ENCODE data around the gene PAK6.

PAK6 gene

GRCh38 chr15:40278026-40278425 lies 39.2 kb downstream of the PAK6 start:
- DNase-seq, result no peak

DNA sequence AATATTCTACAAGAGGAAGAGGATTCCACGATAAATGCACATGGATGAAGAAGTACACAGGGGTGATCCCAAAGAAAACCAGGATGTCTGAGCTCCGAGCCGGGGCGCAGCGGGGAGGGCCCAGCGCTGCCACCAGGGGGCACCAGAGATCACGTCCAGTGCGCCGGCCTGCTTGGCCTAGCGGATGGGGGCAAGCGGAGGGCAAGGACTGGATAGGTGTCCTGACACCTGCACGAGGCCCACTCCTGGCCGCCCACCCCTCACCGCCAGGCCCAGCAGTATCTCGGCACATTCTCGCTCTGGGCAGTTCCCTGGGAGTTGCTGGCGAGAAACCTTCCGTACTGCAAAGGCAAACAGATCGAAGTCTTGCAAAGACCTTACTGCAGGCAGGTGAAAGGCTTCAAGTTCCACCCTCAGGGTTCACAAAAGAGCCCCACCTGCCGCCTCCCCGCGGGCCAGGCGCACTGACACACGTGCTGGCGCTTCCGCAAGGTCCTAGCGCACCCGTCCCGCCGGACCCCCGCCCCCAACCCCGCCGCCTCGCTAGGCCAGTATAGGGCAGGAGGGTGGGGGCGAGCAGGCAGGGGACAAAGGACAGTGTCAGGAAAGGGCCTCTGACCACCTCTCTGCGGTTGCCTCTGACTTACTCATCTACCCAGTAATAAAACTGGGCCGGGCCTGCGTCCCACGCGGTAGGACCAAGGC lies 40.7 kb downstream of the PAK6 start:
- peak; percentile 43 for DNase-seq

DNA sequence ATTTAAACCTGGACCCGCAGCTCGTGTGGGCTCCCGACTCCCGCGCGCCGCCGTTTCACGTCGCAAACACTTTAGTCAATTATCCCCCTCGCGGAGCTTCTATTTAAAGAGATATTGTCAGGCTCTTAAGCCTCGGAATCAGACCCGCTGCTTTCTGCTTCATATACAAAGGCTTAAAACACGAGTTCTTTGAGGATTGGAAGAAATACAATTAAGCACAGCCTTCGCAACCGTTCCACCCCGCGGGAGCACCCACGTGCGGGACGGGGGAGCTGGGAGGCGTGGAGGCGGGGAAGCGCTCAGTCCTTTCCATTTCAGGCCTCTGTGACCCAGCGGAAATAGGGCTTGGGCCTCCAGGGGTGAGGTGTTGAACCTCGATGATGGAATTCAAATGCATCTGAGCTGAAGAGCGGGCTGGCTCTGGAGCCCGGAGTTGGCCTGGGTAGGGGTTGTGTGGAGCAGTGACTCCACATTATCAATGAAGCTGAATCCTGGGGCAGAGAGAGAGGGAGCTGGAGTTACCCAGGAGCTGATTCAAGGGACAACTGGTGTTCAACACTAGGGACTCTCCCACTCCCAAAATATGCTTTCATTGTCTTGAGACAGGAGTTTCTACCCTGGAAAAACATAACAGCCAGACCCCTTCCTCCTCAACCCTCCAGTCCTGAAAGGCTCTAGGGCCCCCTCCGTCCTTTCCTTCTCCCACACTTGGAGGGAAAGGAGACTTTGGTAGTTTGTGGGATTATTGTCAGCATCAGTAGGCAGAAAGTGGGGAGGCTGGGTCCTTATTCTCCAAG lies 41.6 kb downstream of the PAK6 start:
- no peak for DNase-seq

DNA sequence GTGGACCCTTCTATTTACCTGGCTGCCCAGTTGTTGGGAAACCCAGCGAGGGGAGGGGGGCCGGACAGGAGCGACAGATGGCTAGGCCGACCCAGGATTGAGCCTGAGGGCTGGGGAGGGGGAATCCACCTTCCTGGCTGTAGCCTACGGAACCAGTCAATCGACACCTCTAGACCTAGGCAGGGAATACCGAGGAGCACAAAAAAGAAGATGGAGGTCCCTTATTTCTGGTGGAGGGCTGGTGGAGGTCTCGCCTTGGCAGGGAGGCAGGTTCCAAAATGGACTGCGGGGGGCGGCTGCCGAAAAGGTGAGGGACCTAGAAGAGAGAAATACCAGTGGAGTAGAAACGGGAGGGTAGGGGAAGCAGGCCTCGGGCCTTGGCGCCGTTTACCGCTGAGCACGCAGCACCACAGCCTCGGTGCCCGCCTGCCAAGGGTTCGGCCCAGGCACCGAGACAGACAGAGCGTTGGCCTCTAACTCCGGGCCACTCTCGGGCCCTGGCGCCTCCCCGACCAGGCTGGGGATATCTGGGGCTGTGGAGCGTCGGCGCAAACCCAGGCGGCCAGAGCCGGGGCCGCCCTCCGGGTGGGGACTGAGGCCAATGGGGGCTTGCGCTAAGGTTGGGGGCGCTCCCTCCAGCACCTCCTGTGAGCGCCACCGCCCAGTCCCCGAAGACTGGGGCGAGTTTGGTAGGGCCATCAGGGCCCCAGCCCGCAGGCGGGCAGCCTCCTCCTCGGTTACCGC lies 42.4 kb downstream of the PAK6 start:
- no peak for DNase-seq

GRCh38 chr15:40281801-40282146 lies 42.9 kb downstream of the PAK6 start:
- no peak for DNase-seq

GRCh38 chr15:40282147-40282868 lies 43.4 kb downstream of the PAK6 start:
- no peak for DNase-seq

DNA sequence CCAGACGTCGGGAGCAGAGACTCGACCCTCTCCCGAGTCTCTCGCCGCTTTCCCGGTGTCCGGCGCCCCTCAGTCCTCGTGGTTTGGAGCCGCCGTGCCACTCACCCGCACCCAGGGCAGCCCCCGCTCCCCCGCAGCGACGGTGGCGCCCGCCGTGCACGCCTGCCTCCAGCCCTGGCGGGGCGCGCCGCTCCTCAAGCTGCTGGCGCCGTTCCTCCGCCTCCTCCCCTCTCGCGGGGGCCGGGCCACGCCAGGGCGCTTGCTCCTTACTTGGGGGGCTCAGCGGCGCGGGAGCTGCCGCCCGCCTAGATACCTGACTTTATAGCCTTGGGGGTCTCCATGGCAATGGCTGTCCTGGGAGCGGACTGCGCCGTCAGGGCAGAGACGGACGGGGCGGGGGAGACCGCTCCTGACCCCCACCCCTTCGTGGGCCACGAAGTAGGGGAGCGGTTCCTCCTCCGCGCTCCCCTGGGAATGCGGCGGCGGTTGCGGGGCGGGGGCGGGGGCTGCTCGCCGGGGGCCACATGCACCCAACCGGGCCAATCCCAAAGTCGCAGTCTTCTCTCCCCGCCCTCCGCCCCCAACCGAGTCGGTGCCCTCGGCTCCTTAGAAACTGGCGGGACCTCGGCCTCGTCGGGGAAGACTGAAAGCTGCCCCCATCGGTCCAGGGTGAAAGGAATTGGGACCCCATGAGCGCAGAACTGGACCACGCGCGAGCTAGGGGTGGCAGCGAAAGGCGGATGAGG lies 44.2 kb downstream of the PAK6 start, which contains the start of gene ANKRD63:
ANKRD63 (minus strand) TSS at position 196 of the 746 bp plus-strand sequence. CDS start 478 bp downstream, outside the sequence.
- no peak for DNase-seq

DNA sequence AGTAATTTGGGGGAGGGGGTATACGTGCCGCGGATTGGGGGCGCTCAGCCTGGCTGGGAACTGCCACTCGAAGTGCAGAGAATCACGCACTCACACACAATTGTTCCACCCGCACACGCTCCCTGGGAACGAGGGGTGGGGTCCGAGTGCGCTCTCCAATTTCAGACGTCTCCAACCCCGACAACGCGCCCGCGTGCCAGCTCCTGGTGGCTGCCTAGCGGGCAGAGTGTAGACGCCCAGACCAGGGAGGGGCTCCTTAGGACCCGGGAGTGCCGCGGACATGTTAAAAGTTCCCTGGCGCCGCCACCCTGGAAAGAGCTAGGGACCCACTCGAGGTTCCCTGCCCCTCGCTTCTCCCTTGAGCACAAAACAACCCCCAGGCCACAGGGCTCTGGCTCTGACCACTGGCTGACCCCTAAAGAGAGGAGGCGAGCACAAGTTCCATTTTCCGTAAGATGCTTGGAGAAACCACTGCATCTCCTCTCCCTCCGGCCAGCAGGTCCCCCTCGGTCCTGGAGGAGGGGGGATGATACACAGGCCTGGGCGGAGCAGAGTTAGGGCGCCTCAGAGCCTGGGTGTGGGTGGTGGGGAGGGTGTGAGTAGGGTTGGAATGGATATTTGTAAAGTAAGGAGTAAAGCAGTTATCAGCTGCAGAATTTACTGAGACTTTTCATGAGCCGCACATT lies 44.9 kb downstream of the PAK6 start:
- DNase-seq, result no peak

GRCh38 chr15:40285151-40285550 lies 46.3 kb downstream of the PAK6 start:
- DNase-seq, result no peak

GRCh38 chr15:40285554-40286011 lies 46.7 kb downstream of the PAK6 start:
- no peak for DNase-seq

- no peak for DNase-seq
These were observed 47.2 kb downstream of the PAK6 start for GRCh38 chr15:40286061-40286532.

- no peak for DNase-seq
These were observed 47.9 kb downstream of the PAK6 start for GRCh38 chr15:40286794-40287193.

DNA sequence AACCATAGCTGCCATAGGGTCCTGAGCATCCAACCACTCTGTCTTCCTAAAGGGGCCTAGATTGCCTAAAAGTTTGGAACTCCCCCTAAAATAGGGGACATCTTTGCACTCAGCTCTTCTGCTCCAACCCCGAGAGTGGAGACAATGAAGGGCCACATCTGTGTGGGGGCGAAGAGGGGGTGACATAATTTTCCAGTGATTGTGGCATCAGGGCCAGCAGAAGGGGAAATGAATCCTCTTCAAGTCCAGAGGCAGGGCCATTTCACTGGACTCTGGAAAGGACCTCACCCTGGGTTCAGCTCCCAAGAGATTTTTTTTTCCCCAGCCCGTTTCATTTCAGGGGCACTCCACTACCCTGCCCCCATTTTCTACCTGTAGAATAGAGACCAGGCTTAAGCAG lies 48.6 kb downstream of the PAK6 start:
- DNase-seq, result no peak

- no peak for DNase-seq
These were observed 49.1 kb downstream of the PAK6 start for GRCh38 chr15:40287968-40288367.

- DNase-seq, result no peak
These were observed 50.4 kb downstream of the PAK6 start for GRCh38 chr15:40289140-40289775.

DNA sequence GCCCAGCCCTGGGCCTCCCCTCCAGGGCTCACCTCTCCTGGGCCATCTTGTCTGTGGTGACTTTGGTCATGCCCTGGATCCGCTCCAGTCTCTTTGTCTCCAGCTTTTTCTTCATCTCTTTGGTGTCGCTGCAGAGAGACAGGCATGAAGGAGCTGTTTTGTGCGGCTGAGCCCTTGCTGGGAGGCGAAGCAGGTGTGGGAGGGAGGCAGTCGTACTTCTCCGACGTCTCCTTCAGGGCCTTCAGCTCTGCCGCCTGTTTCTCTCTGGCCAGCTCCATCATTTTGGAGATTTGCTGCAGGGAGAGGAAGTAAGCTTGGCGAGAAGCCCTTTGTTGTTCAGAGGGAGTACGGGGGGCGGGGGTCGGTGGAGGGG lies 51.7 kb downstream of the PAK6 start:
- DNase-seq, result no peak

DNA sequence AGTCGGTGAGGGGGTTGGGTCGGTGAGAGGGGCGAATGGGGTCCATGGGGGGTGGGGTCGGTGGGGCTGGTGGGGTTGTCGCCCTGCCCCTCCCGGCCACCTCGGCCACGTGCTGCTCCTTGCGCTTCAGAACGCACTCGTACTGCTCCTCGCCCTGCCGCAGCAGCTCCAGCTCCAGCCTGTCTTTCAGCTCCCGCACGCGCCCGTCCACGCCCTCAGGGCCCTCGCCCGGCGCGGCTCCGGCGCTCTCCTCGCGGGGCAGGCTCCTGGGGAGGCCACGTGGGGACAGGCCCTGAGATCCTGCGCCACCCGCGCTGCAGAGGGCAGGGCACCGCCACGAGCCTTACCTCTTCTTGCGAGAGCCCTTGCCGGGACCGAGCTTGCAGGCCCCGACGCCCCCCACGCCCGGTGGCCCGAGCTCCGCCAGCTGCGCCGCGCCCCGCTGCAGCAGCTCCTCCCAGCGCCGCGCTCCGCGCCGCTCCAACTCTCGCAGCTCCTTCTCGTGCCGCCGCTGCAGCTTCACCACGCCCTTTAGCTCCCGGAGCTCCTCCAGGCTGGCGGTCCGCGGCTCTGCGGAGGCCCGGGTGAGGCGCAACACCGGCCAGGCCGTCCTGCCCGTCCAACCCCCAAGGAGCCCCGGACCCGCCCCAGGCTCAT lies 52.2 kb downstream of the PAK6 start:
- peak; percentile 44 for DNase-seq

DNA sequence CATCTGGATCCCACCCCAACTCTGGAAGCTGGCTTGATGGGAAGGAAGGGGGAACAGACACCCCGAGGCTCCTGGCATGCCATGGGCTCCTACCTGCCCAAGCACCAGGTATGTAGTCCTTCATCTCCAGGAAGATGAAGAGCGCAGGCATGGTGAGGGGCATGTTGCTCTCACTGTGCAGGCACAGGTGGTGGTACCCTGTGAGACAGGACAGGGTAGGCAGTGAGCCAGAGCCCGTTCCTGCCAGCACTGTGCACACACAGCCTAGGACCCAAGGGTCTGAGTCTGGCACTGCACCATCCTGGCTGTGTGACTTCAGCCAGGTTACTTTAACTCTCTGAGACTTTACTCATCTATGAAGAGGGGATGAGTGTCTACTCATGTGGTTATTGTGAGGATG lies 53.4 kb downstream of the PAK6 start:
- no peak for DNase-seq

DNA sequence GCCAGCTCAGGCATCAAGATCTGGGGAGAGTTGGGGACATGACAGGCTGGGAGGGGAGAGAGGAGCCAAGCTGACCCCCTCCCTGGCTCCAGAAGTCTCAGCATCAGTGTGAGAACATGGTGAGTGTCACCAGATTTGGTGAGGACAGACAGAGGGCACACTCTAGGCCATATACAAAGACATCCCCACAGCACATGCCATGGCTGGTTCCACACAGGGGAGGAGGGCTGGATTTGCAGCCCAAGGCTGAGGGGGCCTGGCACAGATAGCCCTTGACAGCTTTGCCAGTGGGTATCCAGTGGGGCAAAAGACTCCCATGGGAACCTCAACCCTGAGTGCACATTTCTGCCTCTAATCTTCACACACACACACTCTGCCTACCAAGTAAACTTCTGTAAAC lies 54.1 kb downstream of the PAK6 start:
- DNase-seq, result no peak

All from NCI-H1436 (cell line).